Liver (tissue), 9 donors: ENCODE results near the gene POLDIP3. TPM values are rescaled to one million over a fixed set of nuclear protein-coding genes. Genes with fewer than 3 reads are reported as not detected.
"Not testable (repeated sequence)": the region's sequence is repeated elsewhere in the genome, so short reads cannot be mapped to it uniquely, and the experiment has no call there.

Source experiments
- DNase-seq: peaks from one replicate; pipeline ENCODE4 v3.0.0-alpha.2; 2017; ENCODE audit warnings: low spot score
- H3K27ac ChIP-seq, 2 donors: one replicate each; pipeline ENCODE4 v1.7.0; 2013; ENCODE audit warnings: inconsistent platforms in 2 of 2, low read length in 2 of 2, control low read depth in 1 of 2, low read depth in 1 of 2, mild to moderate bottlenecking in 1 of 2
- H3K27me3 ChIP-seq, 4 donors: one replicate each; pipeline versions ENCODE4 v1.6.1 to v1.7.0; 2013; ENCODE audit warnings: low read length in 3 of 4, inconsistent platforms in 1 of 4, mild to moderate bottlenecking in 1 of 4, moderate library complexity in 1 of 4; ENCODE audit not compliant: control insufficient read depth in 4 of 4, insufficient read depth in 4 of 4
- H3K36me3 ChIP-seq, 4 donors: one replicate each; pipeline versions ENCODE4 v1.6.1 to v1.7.0; 2013; ENCODE audit warnings: low read length in 3 of 4, mild to moderate bottlenecking in 3 of 4, low read depth in 1 of 4, moderate library complexity in 1 of 4; ENCODE audit not compliant: control insufficient read depth in 4 of 4, insufficient read depth in 3 of 4
- H3K4me1 ChIP-seq, 4 donors: one replicate each; pipeline versions ENCODE4 v1.6.1 to v1.7.0; 2013; ENCODE audit warnings: low read length in 3 of 4, mild to moderate bottlenecking in 3 of 4, moderate library complexity in 1 of 4; ENCODE audit not compliant: control insufficient read depth in 4 of 4, insufficient read depth in 4 of 4
- H3K4me3 ChIP-seq, 3 donors: one replicate each; pipeline versions ENCODE4 v1.6.1 to v1.7.0; 2013; ENCODE audit warnings: low read length in 3 of 3, control low read depth in 1 of 3, low read depth in 1 of 3, mild to moderate bottlenecking in 1 of 3
- H3K9ac ChIP-seq, 2 donors: one replicate each; pipeline ENCODE4 v1.7.0; 2013; ENCODE audit warnings: low read length in 2 of 2, mild to moderate bottlenecking in 2 of 2, moderate library complexity in 2 of 2, control low read depth in 1 of 2, low read depth in 1 of 2
- H3K9me3 ChIP-seq, 4 donors: one replicate each; pipeline versions ENCODE4 v1.6.1 to v1.7.0; 2013; ENCODE audit warnings: low read length in 3 of 4; ENCODE audit not compliant: control insufficient read depth in 4 of 4
- CTCF ChIP-seq: fragments of 150-350 bp; IDR thresholded peaks from 2 replicates; pipeline ENCODE4 v1.5.1; 2017; ENCODE audit warnings: improper control_type of control experiment, low read depth, low read length; ENCODE audit not compliant: missing input control
- EGR1 ChIP-seq, 2 donors: IDR thresholded peaks; 2 replicates each; pipeline ENCODE4 v1.6.1; 2016 to 2018; ENCODE audit warnings: antibody characterized with exemption in 2 of 2, low read depth in 2 of 2
- FOXA1 ChIP-seq: IDR thresholded peaks from 2 replicates; pipeline ENCODE4 v1.6.1; 2016; ENCODE audit warnings: antibody characterized with exemption
- FOXA2 ChIP-seq: IDR thresholded peaks from 2 replicates; pipeline ENCODE4 v1.6.1; 2016; ENCODE audit warnings: antibody characterized with exemption
- GABPA ChIP-seq, 2 donors: IDR thresholded peaks in 1 of 2; conservative IDR thresholded peaks in 1 of 2; 2 replicates each; pipeline ENCODE4 v1.6.1; 2016; ENCODE audit warnings: antibody characterized with exemption in 2 of 2, mild to moderate bottlenecking in 1 of 2, moderate library complexity in 1 of 2
- HNF4A ChIP-seq, 2 donors: conservative IDR thresholded peaks; 2 replicates each; pipeline ENCODE4 v1.6.1; 2016; ENCODE audit warnings: antibody characterized with exemption in 2 of 2, mild to moderate bottlenecking in 2 of 2
- HNF4G ChIP-seq: IDR thresholded peaks from 2 replicates; pipeline ENCODE4 v1.6.1; 2016; ENCODE audit warnings: antibody characterized with exemption
- JUND ChIP-seq, 2 donors: IDR thresholded peaks; 2 replicates each; pipeline ENCODE4 v1.6.1; 2016; ENCODE audit warnings: antibody characterized with exemption in 2 of 2
- RAD21 ChIP-seq, 2 donors: IDR thresholded peaks; 2 replicates each; pipeline ENCODE4 v1.6.1; 2016; ENCODE audit warnings: antibody characterized with exemption in 2 of 2, mild to moderate bottlenecking in 2 of 2
- SP1 ChIP-seq: IDR thresholded peaks from 2 replicates; pipeline ENCODE4 v1.6.1; 2018; ENCODE audit warnings: antibody characterized with exemption, mild to moderate bottlenecking
- TAF1 ChIP-seq: conservative IDR thresholded peaks from 2 replicates; pipeline ENCODE4 v1.6.1; 2016; ENCODE audit warnings: antibody characterized with exemption, mild to moderate bottlenecking
- YY1 ChIP-seq: IDR thresholded peaks from 2 replicates; pipeline ENCODE4 v1.6.1; 2016; ENCODE audit warnings: antibody characterized with exemption, mild to moderate bottlenecking
- ZBTB33 ChIP-seq: IDR thresholded peaks from 2 replicates; pipeline ENCODE4 v1.6.1; 2016; ENCODE audit warnings: antibody characterized with exemption
- WGBS: extraction: QIAGEN DNeasy Blood & Tissue Kit; methylation state at CpG from one replicate; pipeline ENCODE4 v1.1.7; 2013; 5-methylcytosine and 5-hydroxymethylcytosine counted together
- polyA plus RNA-seq, 2 donors: library from polyadenylated mRNA; stranded (reverse) in 1 of 2; unstranded in 1 of 2; fragments of 200-250 nt in 1 of 2; fragments of >200 nt in 1 of 2; fragmentation: Nextera tagmentation in 1 of 2; extraction: Ambion mirVana in 1 of 2; gene quantifications; one replicate each; pipeline versions ENCODE4 v1.2.1 to v1.2.3, GENCODE V29; 2013 to 2015
- total RNA-seq, 2 donors: library from RNA; depleted of rRNA; stranded (reverse); fragments of >200 nt; gene quantifications; one replicate each; pipeline ENCODE4 v1.2.3, GENCODE V29; 2014
- TF ChIP-seq, protein P1 (sequence below): IDR thresholded peaks from 2 replicates; pipeline ENCODE4 v1.6.1; 2016; ENCODE audit warnings: antibody characterized with exemption, mild to moderate bottlenecking
- TF ChIP-seq, protein P2 (sequence below): IDR thresholded peaks from 2 replicates; pipeline ENCODE4 v1.6.1; 2016; ENCODE audit warnings: antibody characterized with exemption
- donor health status: healthy.
- donor health status: healthy.
- donor health status: healthy.
- donor health status: healthy.
- donor health status: healthy.

Gene POLDIP3
- total and polyA plus RNA-seq, 4 donors, result 14.6 to 22.5 (median 18.0) TPM

GRCh38 chr22:42553475-42554361 lies 61.0 kb downstream of the POLDIP3 start, which contains the start of gene SERHL2:
SERHL2 (plus strand) TSS chr22:42553956; CDS start chr22:42554021, 65 bp downstream.
- Histone ChIP-seq H3K4me3 (peak within 1 kb of the TSS; percentile 11 to 69 (median 53)), H3K9ac (no peak within 1 kb of the TSS), H3K9me3 (no peaks in the 10 kb centered on the region), H3K27me3 (no peaks in the 10 kb centered on the region), H3K36me3 (no peaks in the 10 kb centered on the region), H3K4me1 (peaks cover 0 to 7% (median 4%) of the 10 kb centered on the region in 4 donors), H3K27ac (no peak within 1 kb of the TSS)
- peak; percentile 100 for DNase-seq
- WGBS, result 6% methylated on average over 75 of the region's 75 CpGs
- TF ChIP-seq ZBTB33, result no peak
- no peak for TF ChIP-seq CTCF
- TF ChIP-seq HNF4G, result no peak
- TF ChIP-seq, protein P1, sequence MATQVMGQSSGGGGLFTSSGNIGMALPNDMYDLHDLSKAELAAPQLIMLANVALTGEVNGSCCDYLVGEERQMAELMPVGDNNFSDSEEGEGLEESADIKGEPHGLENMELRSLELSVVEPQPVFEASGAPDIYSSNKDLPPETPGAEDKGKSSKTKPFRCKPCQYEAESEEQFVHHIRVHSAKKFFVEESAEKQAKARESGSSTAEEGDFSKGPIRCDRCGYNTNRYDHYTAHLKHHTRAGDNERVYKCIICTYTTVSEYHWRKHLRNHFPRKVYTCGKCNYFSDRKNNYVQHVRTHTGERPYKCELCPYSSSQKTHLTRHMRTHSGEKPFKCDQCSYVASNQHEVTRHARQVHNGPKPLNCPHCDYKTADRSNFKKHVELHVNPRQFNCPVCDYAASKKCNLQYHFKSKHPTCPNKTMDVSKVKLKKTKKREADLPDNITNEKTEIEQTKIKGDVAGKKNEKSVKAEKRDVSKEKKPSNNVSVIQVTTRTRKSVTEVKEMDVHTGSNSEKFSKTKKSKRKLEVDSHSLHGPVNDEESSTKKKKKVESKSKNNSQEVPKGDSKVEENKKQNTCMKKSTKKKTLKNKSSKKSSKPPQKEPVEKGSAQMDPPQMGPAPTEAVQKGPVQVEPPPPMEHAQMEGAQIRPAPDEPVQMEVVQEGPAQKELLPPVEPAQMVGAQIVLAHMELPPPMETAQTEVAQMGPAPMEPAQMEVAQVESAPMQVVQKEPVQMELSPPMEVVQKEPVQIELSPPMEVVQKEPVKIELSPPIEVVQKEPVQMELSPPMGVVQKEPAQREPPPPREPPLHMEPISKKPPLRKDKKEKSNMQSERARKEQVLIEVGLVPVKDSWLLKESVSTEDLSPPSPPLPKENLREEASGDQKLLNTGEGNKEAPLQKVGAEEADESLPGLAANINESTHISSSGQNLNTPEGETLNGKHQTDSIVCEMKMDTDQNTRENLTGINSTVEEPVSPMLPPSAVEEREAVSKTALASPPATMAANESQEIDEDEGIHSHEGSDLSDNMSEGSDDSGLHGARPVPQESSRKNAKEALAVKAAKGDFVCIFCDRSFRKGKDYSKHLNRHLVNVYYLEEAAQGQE, result no peak
- TF ChIP-seq, protein P2, sequence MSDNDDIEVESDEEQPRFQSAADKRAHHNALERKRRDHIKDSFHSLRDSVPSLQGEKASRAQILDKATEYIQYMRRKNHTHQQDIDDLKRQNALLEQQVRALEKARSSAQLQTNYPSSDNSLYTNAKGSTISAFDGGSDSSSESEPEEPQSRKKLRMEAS, result no peak
- no peak for TF ChIP-seq HNF4A (conservative IDR thresholded peaks at IDR 0.05)
- no peak for TF ChIP-seq FOXA2
- TF ChIP-seq TAF1, result no peak
- no peak for TF ChIP-seq JUND (IDR thresholded peaks at IDR 0.05)
- no peak for TF ChIP-seq GABPA (IDR thresholded peaks at IDR 0.05 in 1 of 2, conservative IDR thresholded peaks at IDR 0.05 in 1 of 2)
- TF ChIP-seq FOXA1, result no peak
- no peak for TF ChIP-seq RAD21 (IDR thresholded peaks at IDR 0.05)
- TF ChIP-seq YY1, result no peak
- no peak for TF ChIP-seq EGR1 (IDR thresholded peaks at IDR 0.05; ENCODE audit: low read depth in 2 of 2)
- TF ChIP-seq SP1, result no peak

DNA sequence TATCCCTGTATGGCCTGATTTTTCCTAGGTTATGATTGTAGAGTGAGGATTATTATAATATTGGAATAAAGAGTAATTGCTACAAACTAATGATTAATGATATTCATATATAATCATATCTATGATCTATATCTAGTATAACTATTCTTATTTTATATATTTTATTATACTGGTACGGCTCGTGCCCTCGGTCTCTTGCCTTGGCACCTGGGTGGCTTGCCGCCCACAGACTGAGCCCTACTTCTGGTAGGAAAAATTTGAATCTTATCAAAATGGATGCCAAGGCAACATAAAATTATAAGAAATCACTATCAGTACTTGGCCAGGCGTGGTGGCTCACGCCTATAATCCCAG lies 62.4 kb downstream of the POLDIP3 start:
- H3K4me3 ChIP-seq, H3K27ac ChIP-seq, H3K27me3 ChIP-seq, H3K9me3 ChIP-seq, H3K36me3 ChIP-seq, H3K4me1 ChIP-seq, DNase-seq, H3K9ac ChIP-seq: not testable (repeated sequence)
- 90% methylated on average over 6 of the region's 6 CpGs for WGBS
